PC-9 (cell line): ENCODE results near the gene USP36.

Experiments used
- CTCF ChIP-seq: fragments of 200-600 bp; sonication (generic); conservative IDR thresholded peaks from 2 replicates; pipeline ENCODE4 v1.6.1; 2017; ENCODE audit warnings: mixed run types, antibody characterized with exemption, mild to moderate bottlenecking, moderate library complexity
- EZH2 ChIP-seq: fragments of 200-600 bp; sonication (generic); IDR thresholded peaks from 2 replicates; pipeline ENCODE4 v1.8.0; 2017; ENCODE audit warnings: antibody characterized with exemption, low read depth

- TF ChIP-seq CTCF (no peak), EZH2 (no peak)
These were observed 92.4 kb downstream of the USP36 start for GRCh38 chr17:78748048-78748729.
